GM18870 (cell line): ENCODE data around the gene RASD1.

Experiments used
- ATAC-seq: cut with Tn5 transposase; IDR thresholded peaks from one replicate; pipeline ENCODE4 v1.9.1; 2021; ENCODE audit warnings: moderate library complexity; ENCODE audit not compliant: unreplicated experiment

The RASD1 gene

DNA sequence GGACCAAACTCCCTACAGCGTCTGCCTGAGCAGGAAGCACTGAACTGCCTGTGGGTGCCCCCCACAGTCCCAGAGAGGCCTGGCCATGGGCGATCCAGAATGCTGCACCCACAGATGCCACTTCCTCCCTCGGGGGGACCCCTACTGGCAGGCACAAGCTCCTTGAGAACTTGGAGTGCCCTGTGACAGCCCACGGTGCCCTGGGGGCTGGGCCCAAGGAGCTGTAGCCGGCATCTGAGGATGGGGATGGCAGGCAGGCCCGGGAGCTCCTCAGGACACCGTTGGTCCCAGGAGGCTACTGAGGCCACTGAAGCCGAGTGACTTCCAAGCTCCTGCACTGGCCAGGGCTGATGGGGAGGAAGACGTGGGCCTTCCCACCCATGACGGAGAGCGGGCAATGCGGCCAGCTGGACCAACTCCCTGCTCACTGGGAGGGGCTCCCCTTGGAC is 15.1 kb upstream of the RASD1 start:
- ATAC-seq, result no peak

DNA sequence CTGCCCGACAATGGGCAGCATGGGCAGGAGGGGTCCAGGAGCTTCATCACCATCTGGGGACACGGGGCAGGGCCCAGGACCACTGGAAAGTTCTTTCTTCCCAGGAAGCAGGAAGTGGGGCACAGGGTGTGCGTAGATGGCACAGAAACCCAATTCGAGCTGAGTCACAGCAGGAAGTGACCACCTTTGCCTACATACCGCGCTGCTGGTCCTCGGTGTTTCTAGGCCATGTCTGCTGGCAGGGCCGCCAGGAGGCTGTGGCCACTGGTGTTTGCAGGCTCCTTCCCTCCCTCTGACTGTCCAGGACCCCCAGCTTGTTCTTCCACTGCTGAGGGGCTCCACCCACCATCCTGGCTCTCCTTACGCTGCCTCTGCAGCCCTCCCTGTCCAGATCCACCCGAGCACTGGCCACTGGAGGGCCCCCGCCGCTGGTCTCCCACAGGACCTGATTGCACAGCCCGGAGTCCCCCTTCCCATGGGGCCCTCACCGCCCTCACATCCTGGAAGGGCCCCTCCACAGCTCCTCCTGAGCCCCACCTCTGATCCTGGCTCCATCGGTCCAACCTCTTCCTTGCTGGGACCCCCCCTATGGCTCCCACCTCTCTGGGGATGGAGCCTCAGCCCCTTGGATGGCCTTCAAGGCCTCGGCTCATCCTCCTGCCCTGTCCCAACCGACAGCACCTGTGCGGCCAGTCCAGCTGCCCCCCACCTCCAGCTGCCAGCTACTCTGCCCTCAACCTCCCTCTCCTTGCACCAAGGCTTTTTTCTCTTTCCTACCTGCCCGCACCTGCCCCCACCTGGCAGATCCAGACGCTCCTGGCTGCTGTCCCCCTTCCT is 14.5 kb upstream of the RASD1 start:
- ATAC-seq, result no peak

DNA sequence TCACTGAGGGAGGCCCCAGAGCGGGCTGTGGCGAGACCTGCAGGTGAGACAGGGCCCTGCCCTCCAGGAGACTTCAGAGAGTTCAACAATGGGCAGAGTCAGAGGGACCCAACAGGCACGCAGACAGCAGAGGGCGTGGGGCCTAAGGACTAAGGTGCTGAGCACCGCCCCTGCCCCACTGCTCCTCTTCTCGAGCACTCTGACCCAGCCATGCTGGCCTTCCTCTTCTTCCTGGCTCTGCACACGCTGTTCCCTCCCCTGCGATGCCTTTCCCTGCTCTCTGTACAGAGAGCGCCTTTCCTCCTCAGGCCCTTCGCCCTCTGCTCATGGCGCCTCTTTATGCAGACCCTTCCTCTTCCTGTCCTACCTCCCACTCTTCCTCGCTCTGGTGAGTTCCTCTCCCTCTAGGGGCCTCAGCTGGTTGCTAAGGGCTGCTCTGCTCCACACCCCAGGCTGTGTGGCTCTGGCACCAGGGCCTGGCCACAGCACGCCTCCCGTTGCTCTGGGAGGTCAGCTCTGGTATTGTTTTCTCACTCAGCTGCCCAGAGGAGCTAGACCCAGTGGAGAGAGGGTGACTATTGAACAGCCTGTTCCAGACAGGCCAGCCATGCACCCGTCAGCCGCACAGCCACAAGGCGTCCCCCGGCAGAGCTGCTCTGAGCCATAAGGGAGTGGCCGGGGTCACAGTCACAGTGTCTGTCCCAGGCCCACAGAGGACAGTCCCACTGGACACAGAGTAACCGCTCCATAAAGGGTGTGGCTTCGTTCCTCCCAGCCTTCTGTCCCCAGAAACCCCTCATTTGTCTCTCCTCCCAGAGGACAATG is 13.6 kb upstream of the RASD1 start:
- ATAC-seq, result no peak

DNA sequence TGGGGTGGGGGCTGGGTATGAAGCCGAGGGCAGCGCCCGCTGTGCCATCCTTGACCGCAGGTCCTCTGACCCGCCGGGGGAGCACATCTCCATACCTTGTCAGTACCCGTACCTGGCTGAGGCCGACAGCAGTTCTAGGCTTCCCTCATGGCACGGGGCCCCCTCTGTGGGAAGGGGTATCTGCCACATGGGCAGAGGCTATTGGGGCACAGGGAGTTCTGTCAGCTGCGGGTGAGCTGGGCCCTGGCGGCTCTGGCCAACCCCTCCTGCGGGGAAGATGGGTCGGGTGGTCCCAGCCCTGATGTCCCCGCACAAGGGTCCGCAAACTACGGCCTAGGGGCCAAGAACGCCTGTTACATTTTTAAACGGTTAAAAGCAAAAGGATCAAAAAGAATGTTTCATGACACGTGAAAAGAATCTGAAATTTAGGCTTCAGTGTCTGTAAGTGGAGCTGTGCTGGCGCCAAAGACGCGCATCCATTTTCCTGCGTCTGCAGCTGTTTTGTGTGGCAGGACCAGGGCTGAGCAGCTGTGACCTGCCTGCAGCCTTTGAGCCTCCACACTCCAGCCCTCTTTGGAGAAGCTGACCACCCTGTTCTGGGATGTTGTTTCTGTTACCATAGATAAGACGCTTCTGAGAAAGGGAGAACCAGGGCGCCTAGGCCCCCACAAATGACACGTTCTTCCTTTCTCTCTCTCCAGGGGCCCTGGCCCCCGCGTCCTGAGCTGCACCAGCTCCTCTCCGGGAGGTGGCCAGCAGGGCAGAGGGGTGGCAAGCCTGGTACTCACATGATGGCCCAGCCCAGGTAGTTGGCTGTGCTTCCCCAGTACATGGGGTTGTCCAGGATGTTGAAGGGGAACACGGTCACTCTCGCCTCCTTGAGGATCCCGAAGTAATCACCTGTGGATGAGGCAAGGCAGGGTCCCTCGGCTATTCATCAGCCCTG is 12.7 kb upstream of the RASD1 start:
- ATAC-seq, result no peak

DNA sequence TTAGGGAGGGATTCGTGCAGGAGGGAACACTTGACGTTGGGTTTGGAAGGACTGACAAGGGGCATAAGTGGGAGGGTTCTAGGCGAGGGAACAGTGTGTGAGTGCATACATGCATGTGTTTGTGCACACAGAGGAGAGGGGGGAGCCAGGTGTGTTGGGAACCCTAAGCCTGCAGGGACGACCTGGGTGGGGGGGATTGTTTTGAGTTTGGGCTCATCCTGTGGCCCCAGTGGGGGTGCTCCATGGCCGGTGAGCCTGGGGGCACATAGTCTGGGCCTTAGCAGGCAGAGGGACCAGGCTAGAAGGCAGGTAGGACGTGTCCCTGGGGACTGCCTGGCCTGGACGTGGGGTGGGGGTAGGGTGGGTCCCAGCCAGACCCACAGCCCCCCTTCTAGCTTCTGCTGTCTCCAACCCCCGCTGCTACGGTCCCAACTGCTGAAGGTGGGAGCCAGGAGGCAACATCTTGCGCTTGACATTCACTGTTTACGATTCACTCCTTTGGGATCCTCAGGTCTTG is 11.9 kb upstream of the RASD1 start:
- no peak for ATAC-seq

DNA sequence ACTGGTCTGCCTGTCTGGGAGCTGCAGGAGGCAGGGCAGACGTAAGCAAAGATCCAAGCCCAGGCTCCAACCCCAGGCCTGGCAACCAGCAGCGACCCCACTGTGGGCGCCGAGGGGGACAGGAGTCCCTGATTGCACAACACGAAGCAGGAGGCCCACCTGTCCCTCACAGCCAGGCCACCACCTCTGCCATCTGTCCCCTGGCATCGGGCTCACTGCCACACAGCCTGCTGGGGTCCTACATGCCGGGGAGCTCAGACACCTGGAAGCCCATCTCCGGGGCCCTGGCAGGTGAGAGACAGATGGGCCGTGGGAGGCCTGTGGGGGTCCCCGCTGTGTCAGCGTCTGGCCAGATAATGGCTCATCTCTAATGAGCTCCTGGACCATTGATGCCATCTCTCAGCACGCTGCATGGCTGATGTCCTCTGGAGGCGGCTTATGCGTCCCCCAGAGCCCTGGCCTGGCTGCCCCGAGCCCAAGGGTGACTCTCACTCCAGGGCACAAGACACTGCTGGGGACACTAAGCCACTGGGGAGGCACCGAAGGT is 11.3 kb upstream of the RASD1 start:
- no peak for ATAC-seq

DNA sequence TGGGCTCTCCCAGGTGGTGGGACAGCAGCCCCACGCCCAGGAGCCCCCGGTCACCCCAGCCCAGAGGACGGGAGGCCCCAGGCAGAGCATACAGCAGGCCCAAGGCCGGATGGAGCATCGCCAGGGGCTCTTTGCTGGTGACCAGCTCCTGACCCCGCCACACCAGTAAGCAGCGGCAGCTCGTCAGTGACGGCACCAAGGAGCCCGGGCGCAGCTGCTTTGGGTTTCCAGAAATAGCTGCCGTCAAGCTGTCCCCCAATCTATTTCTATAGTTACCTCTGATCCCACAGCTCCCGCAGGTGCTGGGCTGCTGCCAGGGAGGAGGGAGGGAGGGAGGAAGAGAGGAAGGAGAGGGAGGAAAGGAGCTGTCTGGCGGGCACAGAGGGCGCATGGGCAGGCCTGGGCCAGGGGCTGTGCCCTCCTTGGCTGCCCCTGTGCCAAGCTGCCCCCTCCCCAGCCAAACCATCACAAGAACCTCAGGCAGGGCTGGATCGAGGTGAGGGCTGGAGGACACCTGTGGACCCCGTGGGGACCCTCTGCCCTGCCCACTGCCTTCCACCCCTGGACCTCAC is 10.8 kb upstream of the RASD1 start:
- ATAC-seq, result no peak

DNA sequence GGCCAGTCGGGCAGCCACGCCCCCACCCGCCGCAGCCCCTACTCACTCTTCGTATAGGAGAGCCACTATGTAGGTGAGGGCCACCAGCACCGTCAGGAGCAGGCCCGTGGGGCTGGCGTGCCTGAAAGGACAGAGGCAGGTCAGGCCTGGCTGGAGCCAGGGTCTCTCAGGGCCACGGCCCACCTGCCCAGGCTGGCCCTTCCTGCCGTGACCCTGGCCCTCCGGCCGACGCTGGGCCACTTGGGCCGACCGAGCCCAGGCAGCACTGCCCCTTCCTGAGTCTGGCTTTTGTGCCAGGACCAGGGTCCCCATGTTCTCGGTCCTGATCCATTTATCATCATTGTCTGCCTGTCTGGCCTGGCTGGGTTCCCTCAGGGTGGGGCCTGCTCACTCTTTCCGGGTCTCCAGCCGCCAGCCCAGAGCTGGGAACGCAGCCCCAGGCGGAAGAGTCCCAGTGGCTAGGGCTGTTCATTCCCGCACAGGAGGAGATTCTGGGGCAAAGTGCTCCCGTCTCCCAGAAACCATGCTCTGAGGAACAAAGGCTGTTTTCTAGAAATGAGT is 10.1 kb upstream of the RASD1 start:
- ATAC-seq, result no peak

DNA sequence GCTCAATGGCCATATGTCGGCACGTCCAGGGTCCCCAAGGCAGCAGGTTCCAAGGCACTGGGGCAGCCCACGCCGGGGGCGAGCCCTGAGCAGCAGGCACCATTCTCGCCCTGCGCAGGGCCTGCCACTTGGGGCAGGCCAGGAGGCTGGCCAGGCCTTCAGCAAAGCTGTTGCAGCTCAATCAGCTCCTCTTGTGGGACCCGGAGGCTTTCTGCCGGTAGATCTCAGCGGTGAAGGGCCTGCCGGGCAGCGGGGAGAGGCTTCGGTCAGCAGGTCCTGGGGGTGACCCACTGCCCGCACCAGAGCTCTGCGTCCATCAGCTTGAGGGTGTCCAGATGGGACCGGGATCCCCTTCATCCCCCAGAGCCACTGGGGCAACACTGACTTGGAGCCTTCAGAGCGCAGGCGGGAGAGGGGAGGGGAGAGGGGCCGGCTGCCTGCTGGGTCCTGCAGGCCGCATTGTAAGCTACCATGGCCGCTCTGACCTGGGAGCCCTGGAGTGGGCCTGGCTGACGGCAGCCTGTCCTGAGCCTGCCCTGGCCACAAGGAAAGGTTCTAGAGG is 9.5 kb upstream of the RASD1 start:
- ATAC-seq, result no peak

DNA sequence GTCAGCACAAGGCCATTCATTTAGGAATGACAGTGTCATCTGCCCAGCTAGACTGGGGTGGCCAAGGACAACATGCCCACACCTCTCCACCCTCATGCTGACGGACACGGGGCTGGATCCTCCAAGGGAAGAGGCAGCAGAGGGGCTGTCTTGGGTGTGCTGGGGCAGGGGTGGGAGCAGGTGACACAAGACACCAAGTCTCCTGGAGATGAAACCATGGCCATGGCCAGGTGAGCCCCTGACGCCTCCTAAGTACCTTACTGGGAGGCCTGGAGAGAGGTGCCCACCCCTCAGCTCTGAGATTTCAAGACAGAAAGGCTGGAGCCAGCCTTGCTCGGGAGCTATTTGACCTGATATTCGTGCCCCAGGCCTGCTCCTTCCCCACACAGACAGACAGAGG is 9.0 kb upstream of the RASD1 start:
- no peak for ATAC-seq

DNA sequence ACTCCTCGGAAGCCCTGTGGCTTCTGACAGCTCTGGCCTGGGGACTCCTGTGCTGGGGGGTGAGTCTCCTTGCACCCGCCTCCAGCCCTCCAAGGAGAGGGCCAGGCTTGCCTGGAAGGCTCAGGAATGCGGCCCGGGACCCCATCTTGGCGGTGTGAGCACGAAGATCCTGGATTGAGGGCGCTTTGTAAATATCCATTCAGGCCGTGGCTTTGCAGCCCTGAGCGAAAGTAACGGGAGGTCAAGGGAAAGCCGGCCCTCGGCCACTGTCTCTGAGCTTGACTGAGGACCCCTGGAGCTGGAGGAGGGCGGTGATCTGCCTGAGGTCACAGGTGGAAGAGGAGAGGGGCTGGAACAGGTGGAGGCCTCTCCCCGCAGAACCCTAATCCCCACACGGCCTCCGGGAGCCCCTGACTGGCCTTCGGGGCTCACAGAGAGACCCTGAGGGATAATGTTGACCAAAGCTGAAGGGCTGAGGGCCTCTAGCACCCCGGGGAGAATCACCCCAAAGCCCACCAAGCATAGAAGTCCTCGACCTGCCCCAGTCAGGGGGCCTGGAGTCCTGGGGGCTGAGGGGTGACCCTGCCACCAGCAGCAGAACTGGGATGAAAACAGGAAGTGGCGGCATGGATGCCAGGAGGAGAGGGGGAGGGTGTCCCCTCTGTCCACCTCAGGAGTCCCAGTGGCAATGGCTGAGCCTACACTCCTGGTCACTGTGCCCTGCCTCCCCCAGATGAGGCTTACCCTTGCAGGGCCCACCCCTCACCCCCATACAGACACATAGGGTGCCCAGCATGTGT is 8.3 kb upstream of the RASD1 start:
- no peak for ATAC-seq

DNA sequence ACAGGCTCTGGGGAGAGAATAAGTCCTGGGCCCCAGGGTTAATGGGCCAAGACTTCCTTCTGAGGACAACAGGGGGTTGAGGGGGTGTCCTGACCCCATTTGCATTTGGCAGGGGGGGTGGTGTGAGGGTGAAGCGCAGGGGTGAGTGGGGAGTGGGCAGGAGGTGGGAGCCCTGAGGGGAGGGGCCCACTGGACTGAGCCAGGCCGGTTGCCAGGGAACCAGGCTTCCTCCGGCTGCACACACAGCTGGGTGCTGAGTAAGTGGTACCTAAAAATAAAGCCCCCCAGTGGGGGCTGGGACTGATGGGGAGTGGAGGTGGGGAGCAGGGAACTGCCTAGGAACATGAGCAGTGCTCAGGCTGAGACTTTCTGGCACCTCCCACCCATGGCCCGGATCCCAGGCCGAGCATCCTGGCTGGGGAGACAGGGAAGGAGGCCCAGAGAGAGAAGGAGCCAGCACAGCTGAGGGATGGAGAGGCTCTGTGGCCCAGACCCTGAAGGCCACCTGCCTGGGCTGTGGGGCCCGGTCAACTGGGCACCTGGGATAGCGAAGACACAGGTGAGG is 7.5 kb upstream of the RASD1 start:
- ATAC-seq, result no peak

DNA sequence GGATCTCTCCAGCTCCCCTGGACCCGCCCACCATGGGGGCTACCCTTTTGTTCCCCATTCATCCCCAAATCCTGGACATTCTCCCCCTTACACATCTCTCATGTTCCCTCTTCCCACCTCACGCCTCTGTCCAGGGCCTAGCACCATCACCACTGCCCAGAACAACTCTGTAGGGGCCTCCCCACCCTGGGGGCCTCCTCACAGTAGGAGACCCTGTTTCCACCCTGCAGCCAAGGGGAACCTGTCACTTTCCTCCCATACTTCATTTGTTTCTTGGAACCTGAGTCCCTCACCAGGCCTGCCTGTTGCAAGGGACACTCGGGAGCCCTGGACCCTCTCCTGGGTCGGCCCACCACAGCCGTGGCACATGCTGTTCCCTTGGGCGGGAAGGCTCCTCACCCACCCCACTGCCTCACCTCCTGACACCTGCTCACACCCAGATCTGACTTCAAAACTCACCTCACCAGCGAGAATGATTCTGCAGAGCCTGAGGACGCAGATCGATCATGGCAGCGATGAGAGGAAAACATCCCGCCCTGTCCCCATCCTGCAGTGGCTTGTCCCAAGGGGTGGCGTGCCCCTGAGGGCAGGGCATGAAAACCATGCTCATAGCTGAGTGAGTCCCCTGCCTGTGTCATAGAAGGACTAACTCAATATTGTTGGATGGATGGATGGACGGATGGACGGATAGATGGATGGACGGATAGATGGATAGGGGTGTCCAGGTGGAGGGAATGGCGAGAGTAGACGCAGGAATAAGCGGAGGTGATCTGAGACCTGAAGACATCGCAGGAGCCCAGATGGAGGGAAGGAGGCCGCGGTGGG is 6.8 kb upstream of the RASD1 start:
- ATAC-seq, result no peak

DNA sequence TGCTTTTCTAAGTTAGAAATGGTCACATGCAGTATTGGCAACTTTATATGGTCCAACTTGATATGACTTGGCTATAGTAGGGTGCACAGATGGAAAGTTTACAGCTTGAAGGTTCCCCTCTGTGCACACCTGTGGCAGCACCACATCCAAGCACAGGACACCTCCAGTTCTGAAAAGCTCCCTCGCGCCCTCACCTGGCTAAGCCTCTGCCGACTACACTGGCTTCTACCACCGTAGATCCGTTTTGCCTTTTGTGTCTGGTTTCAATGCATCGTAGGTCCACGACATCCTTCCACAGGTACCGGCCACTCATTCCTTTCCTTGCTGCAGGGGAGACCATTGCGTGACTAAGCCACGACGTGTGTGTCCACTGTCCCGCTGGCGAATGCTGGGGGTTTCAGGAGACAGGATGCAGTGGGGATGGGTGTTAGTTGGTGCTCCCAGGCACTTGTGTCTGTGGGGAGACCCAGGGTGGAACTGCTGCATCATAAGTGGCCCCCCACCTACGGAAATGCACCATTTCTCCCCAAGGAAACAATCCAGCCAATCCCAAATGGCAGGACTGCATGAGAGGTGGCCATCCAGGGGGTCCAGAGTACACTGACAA is 4.9 kb upstream of the RASD1 start:
- no peak for ATAC-seq

DNA sequence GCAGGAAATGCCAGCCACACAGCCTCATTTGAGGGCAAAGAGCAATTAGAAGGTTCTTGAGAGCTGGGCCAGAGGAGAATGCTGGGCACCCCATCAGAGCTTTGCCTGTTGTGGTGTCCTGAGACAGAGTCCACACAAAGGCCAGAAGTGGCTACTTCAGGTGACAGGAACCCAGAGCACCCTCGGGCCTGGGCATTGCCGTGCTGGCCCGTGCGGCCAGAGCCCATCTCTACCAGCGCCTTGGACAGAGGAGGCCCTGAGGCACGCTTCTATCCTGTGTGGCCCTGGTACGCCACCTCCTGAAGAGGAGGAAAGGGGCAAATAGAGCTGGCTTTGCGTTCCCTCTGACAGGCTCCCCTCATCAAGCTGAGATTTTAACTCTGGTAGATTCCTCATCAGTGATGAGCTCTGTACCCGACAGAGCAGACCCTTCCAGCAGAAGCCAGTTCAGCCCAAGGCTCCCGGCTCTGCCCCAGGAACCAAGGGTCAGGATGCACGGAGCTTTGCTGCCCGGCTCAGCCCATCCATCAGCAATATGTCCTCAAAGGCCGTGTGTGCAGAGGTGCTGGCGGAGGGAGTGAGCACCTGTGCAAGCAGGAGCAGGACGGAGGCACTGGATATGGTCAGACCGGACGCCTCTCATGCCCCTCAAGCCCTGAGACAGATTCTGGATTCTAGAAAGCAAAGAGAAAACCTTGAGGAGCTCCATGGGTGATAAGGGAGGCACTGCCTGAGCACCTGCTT is 3.4 kb upstream of the RASD1 start:
- no peak for ATAC-seq

DNA sequence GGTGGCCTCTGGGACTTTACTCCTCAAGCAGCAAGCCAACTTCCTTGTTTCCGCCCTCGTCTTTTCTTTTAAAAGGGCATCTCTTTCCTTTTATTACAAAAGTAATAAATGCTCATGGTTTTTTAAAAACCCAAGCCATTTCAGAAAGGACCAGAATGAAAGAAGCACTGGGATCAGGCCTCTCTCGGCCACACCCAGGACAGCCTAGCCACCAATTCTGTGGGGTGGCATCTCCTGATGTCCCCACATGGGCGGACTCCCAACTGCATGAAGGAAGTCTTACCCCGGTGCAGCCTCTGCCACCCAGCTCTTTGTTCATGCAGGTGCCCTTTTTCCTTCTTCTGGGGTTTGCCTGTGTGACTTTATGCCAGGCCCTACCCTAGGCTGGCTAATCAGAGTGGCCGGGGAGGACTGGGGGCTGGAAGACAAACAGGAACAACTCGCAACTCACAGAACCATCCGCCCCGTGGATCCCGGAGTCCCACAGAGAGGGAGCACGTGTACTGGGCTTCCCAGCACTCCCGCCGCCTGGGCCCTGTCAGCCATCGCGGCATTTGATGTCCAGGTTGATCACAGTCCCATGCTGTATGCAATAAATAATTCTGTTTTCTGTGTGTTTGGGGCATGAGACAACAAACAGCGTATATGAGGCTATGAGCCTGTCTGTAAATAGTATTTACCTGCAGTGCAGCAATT is 2.6 kb upstream of the RASD1 start:
- ATAC-seq, result no peak
